Measurements from ENCODE around the gene N4BP3.

DNA sequence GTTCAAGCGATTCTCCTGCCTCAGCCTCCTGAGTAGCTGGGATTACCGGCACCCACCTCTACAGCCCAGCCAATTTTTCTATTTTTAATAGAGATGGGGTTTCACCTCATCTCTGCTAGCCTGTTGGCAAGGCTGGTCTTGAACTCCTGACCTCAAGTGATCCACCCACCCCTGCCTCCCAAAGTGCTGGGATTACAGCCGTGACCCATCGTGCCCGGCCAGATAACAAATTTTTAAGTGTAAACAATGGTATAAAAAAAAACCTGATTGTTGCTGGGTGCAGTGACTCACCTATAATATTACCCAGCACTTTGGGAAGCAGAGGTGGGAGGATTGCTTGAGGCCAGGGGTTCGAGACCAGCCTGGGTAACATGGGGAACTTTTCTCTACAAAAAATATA lies 28.0 kb upstream of the N4BP3 start:
- TF ChIP-seq ARNT2 (CRISPR knock-in tag; IDR thresholded peaks at IDR 0.05; ENCODE audit: low read depth) (no peak), FOXK1 (CRISPR knock-in tag; IDR thresholded peaks at IDR 0.05; ENCODE audit: borderline replicate concordance, low read depth) (no peak)
- TF ChIP-seq, protein P1, sequence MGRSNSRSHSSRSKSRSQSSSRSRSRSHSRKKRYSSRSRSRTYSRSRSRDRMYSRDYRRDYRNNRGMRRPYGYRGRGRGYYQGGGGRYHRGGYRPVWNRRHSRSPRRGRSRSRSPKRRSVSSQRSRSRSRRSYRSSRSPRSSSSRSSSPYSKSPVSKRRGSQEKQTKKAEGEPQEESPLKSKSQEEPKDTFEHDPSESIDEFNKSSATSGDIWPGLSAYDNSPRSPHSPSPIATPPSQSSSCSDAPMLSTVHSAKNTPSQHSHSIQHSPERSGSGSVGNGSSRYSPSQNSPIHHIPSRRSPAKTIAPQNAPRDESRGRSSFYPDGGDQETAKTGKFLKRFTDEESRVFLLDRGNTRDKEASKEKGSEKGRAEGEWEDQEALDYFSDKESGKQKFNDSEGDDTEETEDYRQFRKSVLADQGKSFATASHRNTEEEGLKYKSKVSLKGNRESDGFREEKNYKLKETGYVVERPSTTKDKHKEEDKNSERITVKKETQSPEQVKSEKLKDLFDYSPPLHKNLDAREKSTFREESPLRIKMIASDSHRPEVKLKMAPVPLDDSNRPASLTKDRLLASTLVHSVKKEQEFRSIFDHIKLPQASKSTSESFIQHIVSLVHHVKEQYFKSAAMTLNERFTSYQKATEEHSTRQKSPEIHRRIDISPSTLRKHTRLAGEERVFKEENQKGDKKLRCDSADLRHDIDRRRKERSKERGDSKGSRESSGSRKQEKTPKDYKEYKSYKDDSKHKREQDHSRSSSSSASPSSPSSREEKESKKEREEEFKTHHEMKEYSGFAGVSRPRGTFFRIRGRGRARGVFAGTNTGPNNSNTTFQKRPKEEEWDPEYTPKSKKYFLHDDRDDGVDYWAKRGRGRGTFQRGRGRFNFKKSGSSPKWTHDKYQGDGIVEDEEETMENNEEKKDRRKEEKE (IDR thresholded peaks at IDR 0.05): no peak
- TF ChIP-seq, protein P2, sequence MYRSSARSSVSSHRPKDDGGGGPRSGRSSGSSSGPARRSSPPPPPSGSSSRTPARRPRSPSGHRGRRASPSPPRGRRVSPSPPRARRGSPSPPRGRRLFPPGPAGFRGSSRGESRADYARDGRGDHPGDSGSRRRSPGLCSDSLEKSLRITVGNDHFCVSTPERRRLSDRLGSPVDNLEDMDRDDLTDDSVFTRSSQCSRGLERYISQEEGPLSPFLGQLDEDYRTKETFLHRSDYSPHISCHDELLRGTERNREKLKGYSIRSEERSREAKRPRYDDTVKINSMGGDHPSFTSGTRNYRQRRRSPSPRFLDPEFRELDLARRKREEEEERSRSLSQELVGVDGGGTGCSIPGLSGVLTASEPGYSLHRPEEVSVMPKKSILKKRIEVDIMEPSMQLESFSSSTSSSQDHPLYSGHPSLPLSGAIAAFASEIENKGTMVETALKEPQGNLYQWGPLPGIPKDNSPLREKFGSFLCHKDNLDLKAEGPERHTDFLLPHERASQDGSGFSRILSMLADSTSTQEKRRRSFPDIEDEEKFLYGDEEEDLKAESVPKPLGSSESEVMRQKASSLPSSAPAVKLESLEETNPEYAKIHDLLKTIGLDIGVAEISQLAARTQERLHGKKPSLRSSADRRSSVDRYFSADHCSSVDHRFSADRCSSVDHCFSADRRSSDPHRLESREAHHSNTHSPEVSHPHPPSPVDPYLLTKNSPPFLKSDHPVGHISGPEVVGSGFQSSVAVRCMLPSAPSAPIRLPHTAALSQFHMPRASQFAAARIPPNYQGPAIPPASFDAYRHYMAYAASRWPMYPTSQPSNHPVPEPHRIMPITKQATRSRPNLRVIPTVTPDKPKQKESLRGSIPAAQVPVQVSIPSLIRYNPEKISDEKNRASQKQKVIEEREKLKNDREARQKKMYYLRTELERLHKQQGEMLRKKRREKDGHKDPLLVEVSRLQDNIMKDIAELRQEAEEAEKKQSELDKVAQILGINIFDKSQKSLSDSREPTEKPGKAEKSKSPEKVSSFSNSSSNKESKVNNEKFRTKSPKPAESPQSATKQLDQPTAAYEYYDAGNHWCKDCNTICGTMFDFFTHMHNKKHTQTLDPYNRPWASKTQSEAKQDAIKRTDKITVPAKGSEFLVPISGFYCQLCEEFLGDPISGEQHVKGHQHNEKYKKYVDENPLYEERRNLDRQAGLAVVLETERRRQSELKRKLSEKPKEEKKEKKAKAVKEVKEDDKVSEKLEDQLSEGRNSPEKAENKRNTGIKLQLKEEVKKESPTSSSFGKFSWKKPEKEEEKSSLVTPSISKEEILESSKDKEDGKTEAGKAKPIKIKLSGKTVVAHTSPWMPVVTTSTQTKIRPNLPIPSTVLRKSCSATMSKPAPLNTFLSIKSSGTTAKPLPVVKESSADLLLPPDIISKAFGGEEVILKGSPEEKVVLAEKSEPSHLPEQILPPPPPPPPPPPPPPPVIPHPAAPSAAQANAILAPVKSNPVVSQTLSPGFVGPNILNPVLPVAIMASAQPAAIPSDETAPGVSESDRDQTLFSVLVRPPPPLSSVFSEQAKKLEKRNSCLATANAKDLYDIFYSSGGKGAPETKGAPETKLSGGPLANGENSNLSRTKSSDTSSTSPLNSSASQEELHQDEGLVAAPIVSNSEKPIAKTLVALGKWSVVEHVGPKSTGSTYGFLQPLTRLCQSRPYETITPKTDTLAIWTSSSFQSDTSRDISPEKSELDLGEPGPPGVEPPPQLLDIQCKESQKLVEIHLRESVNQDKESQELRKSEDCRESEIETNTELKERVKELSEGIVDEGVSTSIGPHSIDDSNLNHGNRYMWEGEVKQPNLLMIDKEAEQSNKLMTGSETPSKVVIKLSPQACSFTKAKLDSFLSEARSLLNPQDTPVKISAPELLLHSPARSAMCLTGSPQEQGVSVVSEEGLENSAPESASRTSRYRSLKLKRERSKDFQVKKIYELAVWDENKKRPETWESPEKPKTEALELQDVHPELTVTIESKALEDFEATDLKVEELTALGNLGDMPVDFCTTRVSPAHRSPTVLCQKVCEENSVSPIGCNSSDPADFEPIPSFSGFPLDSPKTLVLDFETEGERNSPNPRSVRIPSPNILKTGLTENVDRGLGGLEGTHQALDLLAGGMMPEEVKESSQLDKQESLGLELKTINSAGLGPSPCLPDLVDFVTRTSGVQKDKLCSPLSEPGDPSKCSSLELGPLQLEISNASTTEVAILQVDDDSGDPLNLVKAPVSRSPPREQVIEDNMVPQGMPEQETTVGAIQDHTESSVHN (CRISPR knock-in tag; IDR thresholded peaks at IDR 0.05): no peak
- TF ChIP-seq, protein P3, sequence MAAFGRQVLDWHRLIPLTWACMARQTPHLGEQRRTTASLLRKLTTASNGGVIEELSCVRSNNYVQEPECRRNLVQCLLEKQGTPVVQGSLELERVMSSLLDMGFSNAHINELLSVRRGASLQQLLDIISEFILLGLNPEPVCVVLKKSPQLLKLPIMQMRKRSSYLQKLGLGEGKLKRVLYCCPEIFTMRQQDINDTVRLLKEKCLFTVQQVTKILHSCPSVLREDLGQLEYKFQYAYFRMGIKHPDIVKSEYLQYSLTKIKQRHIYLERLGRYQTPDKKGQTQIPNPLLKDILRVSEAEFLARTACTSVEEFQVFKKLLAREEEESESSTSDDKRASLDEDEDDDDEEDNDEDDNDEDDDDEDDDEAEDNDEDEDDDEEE (CRISPR knock-in tag; IDR thresholded peaks at IDR 0.05): no peak
- TF ChIP-seq, protein P4, sequence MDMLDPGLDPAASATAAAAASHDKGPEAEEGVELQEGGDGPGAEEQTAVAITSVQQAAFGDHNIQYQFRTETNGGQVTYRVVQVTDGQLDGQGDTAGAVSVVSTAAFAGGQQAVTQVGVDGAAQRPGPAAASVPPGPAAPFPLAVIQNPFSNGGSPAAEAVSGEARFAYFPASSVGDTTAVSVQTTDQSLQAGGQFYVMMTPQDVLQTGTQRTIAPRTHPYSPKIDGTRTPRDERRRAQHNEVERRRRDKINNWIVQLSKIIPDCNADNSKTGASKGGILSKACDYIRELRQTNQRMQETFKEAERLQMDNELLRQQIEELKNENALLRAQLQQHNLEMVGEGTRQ (IDR thresholded peaks at IDR 0.05; ENCODE audit: low read depth, low read length): no peak
- TF ChIP-seq, protein P4 (CRISPR knock-in tag; IDR thresholded peaks at IDR 0.05; ENCODE audit: borderline replicate concordance): no peak
